Measurements from ENCODE around the gene OR10H5.

The OR10H5 gene

GRCh38 chr19:15850385-15850784, 62.9 kb downstream of the OR10H5 start:
- no peak for DNase-seq

Measured in activated CD4-positive, alpha-beta T cell treated with anti-CD3 and anti-CD28 coated beads, Interleukin-2, amount 50 U/mL, for 1 hour (primary cell).